COLO668 (cell line): ENCODE results near the gene ADGRA1.

Experiments used
- DNase-seq: peaks from one replicate; lab custom pipeline; 2025; ENCODE audit not compliant: unreplicated experiment; lab: John Stamatoyannopoulos, UW

ADGRA1 gene

GRCh38 chr10:133094286-133094685 is 6.6 kb downstream of the ADGRA1 start:
- no peak for DNase-seq

GRCh38 chr10:133094866-133095265 is 7.1 kb downstream of the ADGRA1 start:
- no peak for DNase-seq

GRCh38 chr10:133095586-133095985 is 7.9 kb downstream of the ADGRA1 start:
- no peak for DNase-seq

GRCh38 chr10:133096616-133097269 is 9.0 kb downstream of the ADGRA1 start:
- DNase-seq = no peak

GRCh38 chr10:133097418-133097817 is 9.7 kb downstream of the ADGRA1 start:
- no peak for DNase-seq

- no peak for DNase-seq
Observed at GRCh38 chr10:133097961-133098360, 10.2 kb downstream of the ADGRA1 start.

GRCh38 chr10:133098426-133099124 is 10.9 kb downstream of the ADGRA1 start:
- no peak for DNase-seq

- DNase-seq = no peak
Observed at GRCh38 chr10:133099571-133099970, 11.8 kb downstream of the ADGRA1 start.

GRCh38 chr10:133100186-133100585 is 12.5 kb downstream of the ADGRA1 start:
- no peak for DNase-seq

GRCh38 chr10:133100706-133101415 is 13.1 kb downstream of the ADGRA1 start:
- peak; percentile 13 for DNase-seq

- DNase-seq = no peak
Observed at GRCh38 chr10:133101416-133101810, 13.7 kb downstream of the ADGRA1 start.

GRCh38 chr10:133102415-133103095 is 14.8 kb downstream of the ADGRA1 start:
- DNase-seq = no peak

- DNase-seq = no peak
Observed at GRCh38 chr10:133103311-133103910, 15.7 kb downstream of the ADGRA1 start.

- DNase-seq = no peak
Observed at GRCh38 chr10:133104068-133104962, 16.6 kb downstream of the ADGRA1 start.

GRCh38 chr10:133104963-133105640 is 17.4 kb downstream of the ADGRA1 start:
- DNase-seq = no peak

GRCh38 chr10:133105686-133106390 is 18.1 kb downstream of the ADGRA1 start:
- no peak for DNase-seq

GRCh38 chr10:133106516-133106915 is 18.8 kb downstream of the ADGRA1 start:
- no peak for DNase-seq

- no peak for DNase-seq
Observed at GRCh38 chr10:133107442-133107841, 19.7 kb downstream of the ADGRA1 start.

- no peak for DNase-seq
Observed at GRCh38 chr10:133109711-133110110, 22.0 kb downstream of the ADGRA1 start.
